ENCODE measurements around the gene KMT2A. TPM values are rescaled to one million over a fixed set of nuclear protein-coding genes. Genes with fewer than 3 reads are reported as not detected.

Gene KMT2A
- total RNA-seq, 2 donors from 2014 or later: 33.8 to 45.1 TPM

GRCh38 chr11:118528511-118528910 is 92.2 kb downstream of the KMT2A start:
- peaks cover 14% of the 10 kb centered on the region for H3K4me1 ChIP-seq
- no peak overlapping the region for H3K27ac ChIP-seq
- H3K4me3 ChIP-seq: no peak overlapping the region
- no peak for TF ChIP-seq CTCF (IDR thresholded peaks at IDR 0.05)
- no peaks in the 10 kb centered on the region for H3K27me3 ChIP-seq
- H3K9ac ChIP-seq (ENCODE audit: low read depth in 2 of 2, low read length in 2 of 2): no peak overlapping the region
- no peaks in the 10 kb centered on the region for H3K9me3 ChIP-seq
- intact Hi-C loops (cut with DNase I): no loop called here
- DNase-seq: no peak
- H3K36me3 ChIP-seq: no peaks in the 10 kb centered on the region

DNA sequence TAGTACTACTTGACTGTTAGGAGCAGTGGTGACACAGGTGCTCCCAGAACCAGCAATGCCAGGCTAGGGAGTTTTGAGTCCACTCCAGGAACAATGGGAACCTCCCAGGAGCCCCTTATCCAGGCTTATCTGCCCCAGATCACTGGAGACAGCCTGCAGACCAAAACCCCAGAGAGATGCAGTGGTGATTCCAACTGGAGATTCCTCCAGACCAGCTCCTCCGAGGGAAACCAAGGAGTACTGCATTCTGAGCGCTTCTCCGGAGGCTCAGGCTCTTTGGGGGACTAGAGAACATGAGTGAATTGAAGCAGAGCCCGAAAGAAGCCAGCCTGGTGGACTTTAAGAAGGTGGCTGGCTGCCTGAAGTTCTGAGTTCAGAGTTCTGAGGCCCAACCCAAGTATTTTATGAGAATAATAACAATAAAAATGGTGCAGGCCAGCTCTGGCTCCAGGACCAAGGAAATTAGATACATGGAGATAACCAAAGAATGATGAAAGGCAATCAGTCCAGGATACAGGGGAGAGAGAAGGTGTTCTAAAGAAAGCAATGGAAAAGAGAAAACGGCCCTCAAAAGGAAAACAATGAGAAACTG is 93.4 kb downstream of the KMT2A start:
- H3K4me1 ChIP-seq: peaks cover 14% of the 10 kb centered on the region
- intact Hi-C loops (cut with DNase I): no loop called here
- H3K9me3 ChIP-seq: no peaks in the 10 kb centered on the region
- H3K9ac ChIP-seq (ENCODE audit: low read depth in 2 of 2, low read length in 2 of 2): no peak overlapping the region
- no peak overlapping the region for H3K4me3 ChIP-seq
- no peak overlapping the region for H3K27ac ChIP-seq
- H3K36me3 ChIP-seq: no peaks in the 10 kb centered on the region
- no peaks in the 10 kb centered on the region for H3K27me3 ChIP-seq
- TF ChIP-seq CTCF (IDR thresholded peaks at IDR 0.05): no peak
- DNase-seq: no peak

- intact Hi-C loops (cut with DNase I): no loop called here
- Histone ChIP-seq H3K4me3 (peak overlapping the region; percentile 77), H3K9me3 (no peaks in the 10 kb centered on the region), H3K36me3 (no peaks in the 10 kb centered on the region), H3K9ac (ENCODE audit: low read depth in 2 of 2, low read length in 2 of 2) (peak overlapping the region; percentile 51 to 66), H3K27ac (no peak overlapping the region), H3K4me1 (peaks cover 14% of the 10 kb centered on the region), H3K27me3 (no peaks in the 10 kb centered on the region)
- peak; percentile 45 for DNase-seq
- TF ChIP-seq CTCF (IDR thresholded peaks at IDR 0.05): no peak
These were observed 93.9 kb downstream of the KMT2A start for GRCh38 chr11:118530180-118530682.

DNA sequence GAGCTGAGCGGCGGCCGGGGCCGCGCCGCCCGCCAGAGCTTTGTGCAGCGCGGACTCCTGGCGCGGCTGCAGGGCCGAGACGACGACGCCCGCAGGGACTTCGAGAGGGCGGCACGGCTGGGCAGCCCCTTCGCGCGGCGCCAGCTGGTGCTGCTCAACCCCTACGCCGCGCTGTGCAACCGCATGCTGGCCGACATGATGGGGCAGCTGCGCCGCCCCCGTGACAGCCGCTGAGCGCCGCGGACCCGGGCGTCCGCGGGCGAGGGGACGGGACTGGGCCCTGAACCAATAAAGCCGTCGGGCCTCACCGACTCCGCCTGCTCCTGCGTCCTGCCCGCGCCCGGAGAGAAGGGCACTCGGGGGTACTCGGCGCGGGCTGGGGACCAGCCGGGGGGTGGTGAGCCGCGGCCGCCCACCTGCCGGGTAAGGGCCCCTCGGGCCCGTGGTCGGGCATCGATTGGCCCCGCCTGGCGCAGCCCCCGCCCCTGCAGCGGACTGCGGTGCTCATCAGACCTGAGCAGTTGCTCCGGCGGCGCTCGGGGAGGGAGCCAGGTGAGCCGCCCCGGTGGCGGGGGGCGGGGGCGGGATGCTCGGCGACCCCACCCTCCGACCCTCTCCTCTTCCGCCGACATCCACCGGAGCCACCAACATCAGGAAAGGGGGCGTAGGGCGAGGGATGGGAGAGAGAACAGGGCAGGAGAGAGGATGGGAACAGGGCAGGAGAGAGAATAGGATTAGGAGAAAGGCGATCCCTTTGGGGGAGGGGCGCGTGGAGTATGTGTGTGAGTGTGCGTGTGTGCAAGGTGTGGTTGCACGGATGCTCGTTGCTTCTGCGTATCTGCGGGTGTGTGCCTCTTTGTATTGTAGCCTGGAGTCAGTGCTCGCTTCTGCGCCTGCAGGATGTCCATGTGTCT is 94.6 kb downstream of the KMT2A start, which contains the start of gene TMEM25:
TSS of gene TMEM25 (plus strand) at position 510 of the 914 bp plus-strand sequence. CDS start 610 bp downstream, outside the sequence.
- peak within 1 kb of the TSS; percentile 77 for H3K4me3 ChIP-seq
- no peaks in the 10 kb centered on the region for H3K27me3 ChIP-seq
- H3K27ac ChIP-seq: no peak within 1 kb of the TSS
- H3K4me1 ChIP-seq: peaks cover 14% of the 10 kb centered on the region
- no peaks in the 10 kb centered on the region for H3K9me3 ChIP-seq
- intact Hi-C loops (cut with DNase I): no loop called here
- DNase-seq: peak; percentile 59
- peak within 1 kb of the TSS; percentile 55 to 66 for H3K9ac ChIP-seq (ENCODE audit: low read depth in 2 of 2, low read length in 2 of 2)
- TF ChIP-seq CTCF (IDR thresholded peaks at IDR 0.05): no peak
- H3K36me3 ChIP-seq: no peaks in the 10 kb centered on the region

DNA sequence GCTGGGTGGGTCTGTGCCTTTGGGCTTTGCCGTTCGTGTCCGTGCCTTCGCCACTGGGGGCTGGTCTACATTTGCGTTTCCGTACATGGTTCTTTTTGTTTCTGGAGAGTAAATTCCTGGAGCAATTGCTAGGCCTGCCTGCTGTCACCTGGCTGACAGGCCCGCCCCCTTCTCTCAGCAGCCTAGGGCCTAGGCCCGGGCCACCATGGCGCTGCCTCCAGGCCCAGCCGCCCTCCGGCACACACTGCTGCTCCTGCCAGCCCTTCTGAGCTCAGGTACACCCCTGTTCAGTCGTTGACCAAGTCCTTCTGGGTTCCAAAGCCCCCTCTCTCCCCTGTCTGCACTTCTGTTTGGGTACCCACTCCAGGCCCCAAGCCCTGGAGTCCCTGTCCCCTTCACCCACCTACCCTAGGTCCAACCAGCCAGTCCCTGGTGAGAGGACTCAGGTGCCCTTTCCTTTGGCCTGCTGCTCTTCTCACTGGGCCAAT is 95.3 kb downstream of the KMT2A start:
- Histone ChIP-seq H3K4me1 (peaks cover 14% of the 10 kb centered on the region), H3K27me3 (no peaks in the 10 kb centered on the region), H3K27ac (no peak overlapping the region), H3K36me3 (no peaks in the 10 kb centered on the region), H3K9me3 (no peaks in the 10 kb centered on the region), H3K4me3 (peak overlapping the region; percentile 77), H3K9ac (ENCODE audit: low read depth in 2 of 2, low read length in 2 of 2) (peak overlapping the region; percentile 27 to 55)
- intact Hi-C loops (cut with DNase I): no loop called here
- DNase-seq: no peak
- TF ChIP-seq CTCF (IDR thresholded peaks at IDR 0.05): no peak
